ENCODE measurements around the gene EYA3. TPM values are rescaled to one million over a fixed set of nuclear protein-coding genes. Genes with fewer than 3 reads are reported as not detected.

EYA3 gene
- total and polyA plus RNA-seq, 10 of the 15 experiments (the other 5 are each of a cell fraction or from before 2014, with no cell fraction given), result 13.0 to 46.6 (median 23.4) TPM

DNA sequence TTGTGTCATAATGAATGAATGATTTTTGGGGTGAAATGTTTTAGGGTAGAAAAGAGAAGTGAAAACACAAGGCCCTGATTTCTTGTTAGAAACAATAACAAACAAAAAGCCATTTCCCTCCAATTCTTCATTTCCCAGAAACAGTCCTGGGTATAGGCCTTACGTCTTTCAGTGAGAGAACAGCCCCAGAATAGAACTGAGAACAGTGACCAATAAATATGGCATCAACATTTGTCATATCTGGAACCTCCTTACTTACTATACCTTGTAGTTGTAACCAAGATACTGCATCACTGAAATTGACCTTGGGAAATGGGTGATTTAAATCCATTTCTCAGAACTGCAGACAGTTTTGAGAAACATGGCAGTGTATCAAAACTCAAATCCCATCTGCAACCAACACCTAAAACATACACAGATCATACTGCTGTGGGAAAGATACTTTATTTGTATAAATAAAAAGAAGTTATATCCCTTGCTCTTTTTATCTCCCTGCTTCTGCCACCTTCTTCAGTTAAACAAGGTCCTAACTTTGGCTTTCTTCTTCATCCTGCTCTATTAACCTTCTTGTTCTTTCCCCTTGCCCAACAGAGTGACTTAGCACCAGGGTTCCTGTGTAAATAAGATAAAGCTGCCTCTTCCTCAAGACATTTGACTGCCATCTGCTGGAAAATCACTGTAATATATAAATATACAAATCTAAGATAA lies 109.1 kb downstream of the EYA3 start:
- WGBS (ENCODE audit: insufficient coverage, insufficient replicate concordance, low lambda C conversion rate, missing lambda C conversion rate), result 0% methylated on average over 1 of the region's 1 CpG
- Histone ChIP-seq H4K20me1 (ENCODE audit: control insufficient read depth, insufficient read depth) (no peaks in the 10 kb centered on the region), H3K9me3 (replicated peaks; ENCODE audit: control insufficient read depth, insufficient read depth, low read length) (no peaks in the 10 kb centered on the region), H3K79me2 (ENCODE audit: control insufficient read depth, insufficient read depth, low read length) (no peaks in the 10 kb centered on the region), H3K4me3 (no peak overlapping the region), H3K36me3 (ENCODE audit: control insufficient read depth in 2 of 2, insufficient read depth in 2 of 2, low read length in 1 of 2) (no peaks in the 10 kb centered on the region; a peak in 1 of 4 replicates), H2AFZ (ENCODE audit: control insufficient read depth, low read depth, low read length) (no peak overlapping the region), H3K27me3 (replicated peaks in 1 of 2; ENCODE audit: control insufficient read depth in 2 of 2, insufficient read depth in 2 of 2, low read length in 1 of 2) (no peaks in the 10 kb centered on the region), H3K4me1 (ENCODE audit: control insufficient read depth, insufficient read depth, low read length) (peaks cover 11% of the 10 kb centered on the region), H3K9ac (ENCODE audit: control insufficient read depth, insufficient read depth, low read length) (no peak overlapping the region), H3K4me2 (ENCODE audit: control insufficient read depth, insufficient read depth) (no peak overlapping the region), H3K27ac (ENCODE audit: control insufficient read depth, insufficient read depth) (peak overlapping the region; percentile 25; the same call in 1 of the 2 replicates)
- BruUV-seq (replicated peaks), result no TSS peak
- ChIA-PET SMC1A (ENCODE audit: uncharacterized antibody, unreplicated experiment) (interaction anchor here (0.7 to 5.7 kb wide), 5 partner anchors 39 to 230 kb away, joined by 3 to 44 read pairs (median 5); partner anchors contain the start of gene SMPDL3B), CTCF (interaction anchor here (1.1 to 5.6 kb wide), 11 partner anchors 8 to 310 kb away, joined by 4 to 50 read pairs (median 6); no protein-coding TSS in a partner anchor), RAD21 (ENCODE audit: unreplicated experiment) (interaction anchor here (0.7 to 4.6 kb wide), 4 partner anchors 39 to 138 kb away, joined by 3 to 32 read pairs (median 4); no protein-coding TSS in a partner anchor), POLR2A (interaction anchor here (0.5 kb wide), 1 partner anchor 59 kb away, joined by 3 read pairs; no protein-coding TSS in a partner anchor)
- FAIRE-seq (peak; percentile 62), ATAC-seq (peak; percentile 87), DNase-seq (ENCODE audit: low read depth, low spot score) (peak; percentile 19)
- in situ Hi-C loops (cut with MboI) (loop anchor here (5.0 kb wide), 1 partner anchor 117 kb away; no protein-coding TSS in a partner anchor), intact Hi-C loops (cut with micrococcal nuclease; ENCODE audit: unreplicated experiment) (loop anchor here (1.0 kb wide), 1 partner anchor 121 kb away; no protein-coding TSS in a partner anchor)
- peak; percentile 83 for TF ChIP-seq MEF2A (IDR thresholded peaks at IDR 0.05; ENCODE audit: insufficient read depth, low read depth, low read length)
- no peak for TF ChIP-seq MLLT1 (IDR thresholded peaks at IDR 0.05)
- no peak for TF ChIP-seq IRF3 (IDR thresholded peaks at IDR 0.05)
- TF ChIP-seq EED (IDR thresholded peaks at IDR 0.05; ENCODE audit: low read depth), result no peak
- no peak for TF ChIP-seq GATAD2B (conservative IDR thresholded peaks at IDR 0.05; ENCODE audit: low read depth)
- TF ChIP-seq SUZ12 (IDR thresholded peaks at IDR 0.05; ENCODE audit: unreplicated experiment), result no peak
- TF ChIP-seq ZNF217 (IDR thresholded peaks at IDR 0.05), result no peak
- TF ChIP-seq SUPT20H (IDR thresholded peaks at IDR 0.05; ENCODE audit: borderline replicate concordance, control insufficient read depth, low read depth, low read length), result no peak
- no peak for TF ChIP-seq E2F8 (IDR thresholded peaks at IDR 0.05; ENCODE audit: low read depth, partially characterized antibody)
- TF ChIP-seq SREBF2 (IDR thresholded peaks at IDR 0.05; ENCODE audit: low read length), result no peak
- TF ChIP-seq CHD4 (IDR thresholded peaks at IDR 0.05), result no peak
- peak; percentile 52; the same call in 1 of the 2 replicates for TF ChIP-seq NFIC (IDR thresholded peaks at IDR 0.05; ENCODE audit: low read depth, low read length)
- TF ChIP-seq RAD21 (IDR thresholded peaks at IDR 0.05; ENCODE audit: insufficient read depth, low read depth, low read length), result peak; percentile 77
- no peak for TF ChIP-seq RELA (IDR thresholded peaks at IDR 0.05; ENCODE audit: borderline replicate concordance, partially characterized antibody)
- TF ChIP-seq BRCA1 (IDR thresholded peaks at IDR 0.05; ENCODE audit: low read depth, low read length), result no peak
- no peak for TF ChIP-seq JUND (IDR thresholded peaks at IDR 0.05; ENCODE audit: low read depth, low read length)
- no peak for TF ChIP-seq HDAC6 (IDR thresholded peaks at IDR 0.05; ENCODE audit: unreplicated experiment)
- TF ChIP-seq FOS (IDR thresholded peaks at IDR 0.05; ENCODE audit: borderline replicate concordance, extremely low read depth, insufficient read length), result no peak
